ENCODE measurements around the gene MGAT3. TPM values are rescaled to one million over a fixed set of nuclear protein-coding genes. Genes with fewer than 3 reads are reported as not detected.
A peak's percentile ranks its signal among the peaks of the same experiment; 100 is the strongest.

The MGAT3 gene
- total and polyA plus RNA-seq, 2 donors (not counting 1 experiment from before 2014, with no cell fraction given) = 11.1 to 27.8 TPM

- ATAC-seq (ENCODE audit: low read depth) = no peak
- peak overlapping the region; percentile 66 for H3K4me2 ChIP-seq (replicated peaks; ENCODE audit: low read depth, low read length, poor library complexity, severe bottlenecking)
- POLR2A ChIA-PET = interaction anchor here (0.6 to 1.7 kb wide), 8 partner anchors 13 to 451 kb away, joined by 3 to 22 read pairs (median 4); partner anchors contain the start of genes ATF4, MIEF1, RPL3 and TAB1
These were observed 32.6 kb downstream of the MGAT3 start for GRCh38 chr22:39489094-39490068.

More at GRCh38 chr22:39489094-39490068, 32.6 kb downstream of the MGAT3 start:
- CTCF ChIA-PET = interaction anchor here (0.6 to 10.4 kb wide), 16 partner anchors 9 to 555 kb away, joined by 3 to 166 read pairs (median 6); partner anchors contain the start of genes MIEF1 and TAB1
- H3K27me3 Mint-ChIP-seq = no peaks in the 10 kb centered on the region
- Histone ChIP-seq H3K36me3 (replicated peaks in 1 of 2; ENCODE audit: control extremely low read depth in 1 of 2, control insufficient read depth in 1 of 2, extremely low read depth in 1 of 2, insufficient read depth in 2 of 2, low read length in 1 of 2) (peaks cover 0 to 3% of the 10 kb centered on the region in 2 experiments), H3K27me3 (replicated peaks in 1 of 4; ENCODE audit: control extremely low read depth in 1 of 4, control insufficient read depth in 3 of 4, insufficient read depth in 4 of 4, low read length in 3 of 4) (no peaks in the 10 kb centered on the region), H3K9ac (ENCODE audit: low read length) (no peak overlapping the region), H3K27ac (ENCODE audit: low read length in 2 of 2) (no peak overlapping the region), H3K4me3 (ENCODE audit: control extremely low read depth in 1 of 5, extremely low read depth in 1 of 5, insufficient read depth in 1 of 5, low read depth in 2 of 5, low read length in 4 of 5) (peak overlapping the region in 2 of 5 experiments; percentile 12 to 37), H3K4me1 (ENCODE audit: control insufficient read depth in 2 of 2, insufficient read depth in 2 of 2, low read length in 2 of 2) (peaks cover 4 to 14% of the 10 kb centered on the region in 2 donors), H2AFZ (ENCODE audit: insufficient read depth, low read depth, low read length, poor library complexity, severe bottlenecking) (peak overlapping the region; percentile 46), H3K79me2 (ENCODE audit: control insufficient read depth, insufficient read depth, low read length) (no peaks in the 10 kb centered on the region), H3K9me3 (ENCODE audit: control extremely low read depth in 1 of 3, control insufficient read depth in 2 of 3, insufficient read depth in 1 of 3, low read length in 2 of 3) (no peaks in the 10 kb centered on the region), H4K20me1 (ENCODE audit: control insufficient read depth, insufficient read depth, low read length, poor library complexity, severe bottlenecking) (no peaks in the 10 kb centered on the region)
- no peaks in the 10 kb centered on the region for H3K9me3 Mint-ChIP-seq (ENCODE audit: insufficient read depth)
- TF ChIP-seq CTCF (IDR thresholded peaks at IDR 0.05) = no peak
- no peak for TF ChIP-seq EZH2 (IDR thresholded peaks at IDR 0.05; ENCODE audit: borderline replicate concordance, insufficient read depth, low read depth, low read length, poor library complexity, severe bottlenecking)
- peak overlapping the region; percentile 59 for H3K4me3 Mint-ChIP-seq
- 97% methylated on average over 12 of the region's 17 CpGs for WGBS (ENCODE audit: insufficient coverage)
- H3K27ac Mint-ChIP-seq = peak overlapping the region; percentile 79
- intact Hi-C loops (cut with micrococcal nuclease) = loop anchor here (2.0 kb wide), 1 partner anchor 43 kb away; no protein-coding TSS in a partner anchor
- H3K4me1 Mint-ChIP-seq = peaks cover 21% of the 10 kb centered on the region
- no peak for DNase-seq
